Heart left ventricle (tissue), 13 donors: ENCODE data around the gene TAF6L.

ENCODE experiments used
- CTCF ChIP-seq, 12 donors: fragments of 200-600 bp; sonication (generic) in 4 of 12; IDR thresholded peaks; one replicate each; pipeline versions ENCODE4 v1.5.0 to v1.8.0; 2018 to 2022; ENCODE audit warnings: antibody characterized with exemption in 12 of 12, mild to moderate bottlenecking in 5 of 12
- POLR2A ChIP-seq, 2 donors: fragments of 450-650 bp; IDR thresholded peaks; one replicate each; pipeline ENCODE4 v1.6.1; 2017; ENCODE audit warnings: antibody characterized with exemption in 2 of 2, mild to moderate bottlenecking in 2 of 2, moderate library complexity in 2 of 2
- donor health status: ischemic (EF 13 %, LVEDD 7.1; RV severe dilation, severe dysfunction).
- donor health status: DM: no; HTN: yes; CAD: no.
- donor health status: DM: no; HTN: no; CAD: no.
- donor health status: ischemic (EF 25% LVEDD 6.9; RV normal size, moderate dysfunction).
- donor health status: ischemic (EF 25% LVEDD 5.7; RV mildly dilated, moderate dysfunction).
- donor health status: ischemic (EF 35%, LVEDD 5.7; RV mildly dilated, moderate dysfunction).
- donor health status: nonischemic (EF 11% LVEDD 7.7; RV severe dilation, severe dysfunction).
- donor health status: DM: yes; HTN: yes; CAD: no.
- donor health status: PGD.
- donor health status: ischemic (EF 29% LVEDD 5.4; RV normal size, mild dysfunction).
- donor health status: nonischemic (EF 23%, LVEDD 6.1; RV moderate dilation, normal function).

- TF ChIP-seq CTCF (IDR thresholded peaks at IDR 0.05) (no peak), POLR2A (IDR thresholded peaks at IDR 0.05) (no peak)
Measured at GRCh38 chr11:62775646-62776045, 4.5 kb downstream of the TAF6L start.
